HepG2 (cell line): ENCODE results near the gene FLOT2. TPM values are rescaled to one million over a fixed set of nuclear protein-coding genes. Genes with fewer than 3 reads are reported as not detected.

ENCODE experiments used
- ATAC-seq: fragments of 200-7000 bp; cut with Tn5 transposase; 3 replicates; pipeline ENCODE4 v1.9.1; 2020; ENCODE audit warnings: mild to moderate bottlenecking, moderate library complexity
- BruUV-seq: library from RNA; stranded (reverse); fragments of 400-500 nt; replicated peaks from 2 replicates; lab custom pipeline; 2021; lab: Mats Ljungman, UMichigan
- CTCF ChIA-PET: fragments of 300-600 bp; formaldehyde crosslinking; extraction: SDS; loops from one replicate; lab custom pipeline; 2021; ENCODE audit warnings: low total read pairs, inconsistent platforms, low intra/inter-chr PET ratio; lab: Yijun Ruan, JAX
- POLR2A ChIA-PET: fragments of 350-600 bp; sonication (Branson Sonifier 250); formaldehyde crosslinking; loops from one replicate; lab custom pipeline; 2020; ENCODE audit warnings: antibody characterized with exemption, inconsistent platforms; lab: Yijun Ruan, JAX
- DNase-seq: peaks from one replicate; pipeline ENCODE4 v3.0.0-alpha.2; 2015; ENCODE audit warnings: low spot score
- FAIRE-seq: peaks from 3 replicates; lab custom pipeline; 2011; peaks lifted over from hg19 to GRCh38; lab: Jason Lieb, UNC
- H2AFZ ChIP-seq: one replicate; pipeline ENCODE4 v1.6.1; 2011; ENCODE audit warnings: low read length, inconsistent platforms
- H3K27ac ChIP-seq: fragments of 300-600 bp; 3 replicates; pipeline ENCODE4 v1.8.0; 2011; ENCODE audit warnings: mixed run types, mild to moderate bottlenecking, mixed read lengths, low read length, inconsistent platforms; ENCODE audit not compliant: insufficient read depth; ENCODE audit errors: extremely low read length
- H3K27me3 ChIP-seq, 2 experiments: fragments of 200-600 bp in 1 of 2; 2 replicates in 1 of 2; 3 replicates in 1 of 2; pipeline versions ENCODE4 v1.6.0 to v1.8.0; 2011; ENCODE audit warnings: low read length in 2 of 2, mild to moderate bottlenecking in 2 of 2, moderate library complexity in 2 of 2, inconsistent platforms in 1 of 2; ENCODE audit not compliant: insufficient read depth in 2 of 2, control insufficient read depth in 1 of 2
- H3K36me3 ChIP-seq, 2 experiments: fragments of 200-600 bp in 1 of 2; replicated peaks in 1 of 2; 2 replicates in 1 of 2; 3 replicates in 1 of 2; pipeline versions ENCODE4 v1.5.1 to v1.8.0; 2011; ENCODE audit warnings: low read length in 2 of 2, inconsistent platforms in 1 of 2; ENCODE audit not compliant: insufficient read depth in 2 of 2, control insufficient read depth in 1 of 2
- H3K4me1 ChIP-seq: 2 replicates; pipeline ENCODE4 v1.5.1; 2012; ENCODE audit warnings: low read length, inconsistent platforms; ENCODE audit not compliant: insufficient read depth
- H3K4me2 ChIP-seq: 2 replicates; pipeline ENCODE4 v1.6.0; 2011; ENCODE audit warnings: low read depth, low read length, inconsistent platforms
- H3K4me3 ChIP-seq, 3 experiments: fragments of 200-600 bp in 1 of 3; sonication (generic), shearing (Covaris generic) in 1 of 3; replicated peaks in 1 of 3; 2 replicates each; pipeline ENCODE4 v1.5.1; 2011 to 2016; ENCODE audit warnings: low read length in 3 of 3, inconsistent platforms in 2 of 3, low read depth in 2 of 3, mild to moderate bottlenecking in 2 of 3, control low read depth in 1 of 3, mixed read lengths in 1 of 3; ENCODE audit not compliant: insufficient read depth in 1 of 3
- H3K79me2 ChIP-seq: one replicate; pipeline ENCODE4 v1.6.1; 2011; ENCODE audit warnings: low read length, inconsistent platforms; ENCODE audit not compliant: insufficient read depth
- H3K9ac ChIP-seq: 2 replicates; pipeline ENCODE4 v1.6.0; 2011; ENCODE audit warnings: mild to moderate bottlenecking, low read depth, low read length, inconsistent platforms; ENCODE audit not compliant: insufficient read depth
- H3K9me3 ChIP-seq: 2 replicates; pipeline ENCODE4 v1.5.1; 2012; ENCODE audit warnings: mild to moderate bottlenecking, low read length
- H4K20me1 ChIP-seq: 2 replicates; pipeline ENCODE4 v1.6.0; 2011; ENCODE audit warnings: inconsistent platforms, mild to moderate bottlenecking, low read length, moderate library complexity; ENCODE audit not compliant: insufficient read depth
- CHD2 ChIP-seq: IDR thresholded peaks from 2 replicates; pipeline ENCODE4 v1.6.1; 2011; ENCODE audit warnings: low read depth, low read length, improper control_type of control experiment
- DNMT3B ChIP-seq: conservative IDR thresholded peaks from 2 replicates; pipeline ENCODE4 v1.6.1; 2016; ENCODE audit warnings: missing biosample characterization, control low read depth
- FOXP1 ChIP-seq, 2 experiments: fragments of 450-650 bp in 1 of 2; IDR thresholded peaks; 2 replicates each; pipeline ENCODE4 v1.6.1; 2017 to 2018; ENCODE audit warnings: antibody characterized with exemption in 1 of 2
- GTF3A ChIP-seq: sonication (generic); formaldehyde crosslinking; conservative IDR thresholded peaks from 2 replicates; pipeline ENCODE4 v1.4.0; 2020; ENCODE audit warnings: mild to moderate bottlenecking, missing genetic modification reagents
- SAP130 ChIP-seq: IDR thresholded peaks from 2 replicates; pipeline ENCODE4 v1.6.1; 2016; ENCODE audit warnings: low read depth
- TFDP2 ChIP-seq: sonication (generic); formaldehyde crosslinking; IDR thresholded peaks from 2 replicates; pipeline ENCODE4 v1.4.0; 2020; ENCODE audit warnings: missing genetic modification reagents
- XRCC5 ChIP-seq: fragments of 200-400 bp; formaldehyde crosslinking; optimal IDR thresholded peaks from 2 replicates; pipeline ENCODE3; 2017; ENCODE audit warnings: mild to moderate bottlenecking, low read length
- ZNF143 ChIP-seq: sonication (generic); formaldehyde crosslinking; IDR thresholded peaks from 2 replicates; pipeline ENCODE4 v1.4.0; 2020; ENCODE audit warnings: missing genetic modification reagents
- ZNF207 ChIP-seq: fragments of 450-650 bp; IDR thresholded peaks from 2 replicates; pipeline ENCODE4 v1.6.1; 2016; ENCODE audit warnings: antibody characterized with exemption, borderline replicate concordance
- ZNF224 ChIP-seq: sonication (generic); formaldehyde crosslinking; IDR thresholded peaks from 2 replicates; pipeline ENCODE4 v1.5.0; 2020; ENCODE audit warnings: mild to moderate bottlenecking, missing genetic modification reagents
- ZNF260 ChIP-seq: sonication (generic); formaldehyde crosslinking; IDR thresholded peaks from 2 replicates; pipeline ENCODE4 v1.4.0; 2020; ENCODE audit warnings: missing genetic modification reagents, low read depth, mild to moderate bottlenecking, borderline replicate concordance
- ZNF652 ChIP-seq: IDR thresholded peaks from 2 replicates; pipeline ENCODE4 v1.6.1; 2016; ENCODE audit warnings: low read depth, borderline replicate concordance
- ZNF737 ChIP-seq: sonication (generic); formaldehyde crosslinking; IDR thresholded peaks from 2 replicates; pipeline ENCODE4 v1.5.0; 2020; ENCODE audit warnings: missing genetic modification reagents, mild to moderate bottlenecking, borderline replicate concordance
- ZNF740 ChIP-seq: sonication (generic); formaldehyde crosslinking; IDR thresholded peaks from 2 replicates; pipeline ENCODE4 v1.4.0; 2020; ENCODE audit warnings: missing genetic modification reagents
- ZSCAN31 ChIP-seq: sonication (generic); formaldehyde crosslinking; IDR thresholded peaks from 2 replicates; pipeline ENCODE4 v1.5.0; 2020; ENCODE audit warnings: low read depth, mild to moderate bottlenecking, missing genetic modification reagents
- WGBS: methylation state at CpG from one replicate; pipeline ENCODE4 v1.1.6; 2017; ENCODE audit warnings: low lambda C conversion rate; 5-methylcytosine and 5-hydroxymethylcytosine counted together
- in situ Hi-C: cut with HindIII; loops from 2 replicates; pipeline ENCODE4 v1.10.0; 2017; ENCODE audit warnings: low pct_unique_long_range_greater_than_20kb; ENCODE audit not compliant: extremely low pct_ligation_motif_present
- intact Hi-C: fragments of 100-400 bp; cut with micrococcal nuclease; formaldehyde crosslinking; loops from one replicate; pipeline ENCODE4 v1.10.0; 2022; ENCODE audit not compliant: unreplicated experiment
- polyA plus RNA-seq, 8 experiments: library from polyadenylated mRNA; depleted of rRNA in 3 of 8; stranded (reverse) in 7 of 8; unstranded in 1 of 8; fragments of >200 nt; fragmentation: Illumina TruSeq in 4 of 8; extraction: Trizol in 4 of 8; gene quantifications; 2 replicates each; pipeline versions ENCODE4 v1.2.1 to v1.2.3, GENCODE V29; 2011 to 2016; ENCODE audit warnings: low read depth in 4 of 8, missing spikeins in 1 of 8, mixed read lengths in 1 of 8; ENCODE audit not compliant: insufficient read depth in 1 of 8
- total RNA-seq, 5 experiments: library from RNA; depleted of rRNA; stranded (reverse); fragments of >200 nt; fragmentation: Illumina TruSeq; extraction: Trizol; gene quantifications; 2 replicates each; pipeline ENCODE4 v1.2.3, GENCODE V29; 2016; ENCODE audit warnings: low read depth in 1 of 5

FLOT2 gene
- total and polyA plus RNA-seq, 2 of the 13 experiments (the other 11 are each of a cell fraction or from before 2014, with no cell fraction given), result 54.3 to 54.5 TPM

- DNase-seq (no peak), ATAC-seq (peak; percentile 70), FAIRE-seq (no peak)
- Histone ChIP-seq H3K4me3 (no peak overlapping the region), H3K4me1 (peaks cover 19% of the 10 kb centered on the region), H3K27me3 (peaks cover 0 to 1% of the 10 kb centered on the region in 2 experiments; a peak in 1 of 5 replicates), H3K4me2 (peak overlapping the region; percentile 59), H3K9me3 (no peaks in the 10 kb centered on the region), H3K9ac (no peak overlapping the region), H3K36me3 (no peaks in the 10 kb centered on the region), H2AFZ (peak overlapping the region; percentile 90), H3K79me2 (no peaks in the 10 kb centered on the region), H4K20me1 (no peaks in the 10 kb centered on the region), H3K27ac (no peak overlapping the region)
- intact Hi-C loops, result no loop called here
- TF ChIP-seq ZNF260 (CRISPR knock-in tag) (no peak), XRCC5 (no peak), ZNF652 (no peak), ZNF737 (no peak), DNMT3B (CRISPR knock-in tag) (no peak), GTF3A (CRISPR knock-in tag) (no peak), ZNF224 (CRISPR knock-in tag) (no peak)
- POLR2A ChIA-PET, result interaction anchor here (0.6 kb wide), 1 partner anchor 837 kb away, joined by 4 read pairs; no protein-coding TSS in a partner anchor
- no TSS peak for BruUV-seq
- WGBS, result 37% methylated on average over 6 of the region's 6 CpGs
- in situ Hi-C loops, result no loop called here
- CTCF ChIA-PET, result no interaction called here
Observed at GRCh38 chr17:28871056-28871579, 26.4 kb downstream of the FLOT2 start.

- no peak overlapping the region for H3K4me3 ChIP-seq
- no peak overlapping the region for H3K4me2 ChIP-seq
- no peaks in the 10 kb centered on the region for H3K79me2 ChIP-seq
- no peak overlapping the region for H3K9ac ChIP-seq
- in situ Hi-C loops, result no loop called here
- no peak overlapping the region for H3K27ac ChIP-seq
- H4K20me1 ChIP-seq, result no peaks in the 10 kb centered on the region
- ATAC-seq, result no peak
- H3K27me3 ChIP-seq, result no peaks in the 10 kb centered on the region
- 79% methylated on average over 7 of the region's 7 CpGs for WGBS
- H3K4me1 ChIP-seq, result peaks cover 33% of the 10 kb centered on the region
- intact Hi-C loops, result no loop called here
- H3K36me3 ChIP-seq, result no peaks in the 10 kb centered on the region
- H2AFZ ChIP-seq, result peak overlapping the region; percentile 19
- ChIA-PET POLR2A (no interaction called here), CTCF (no interaction called here)
- no peaks in the 10 kb centered on the region for H3K9me3 ChIP-seq
- FAIRE-seq, result no peak
- BruUV-seq, result no TSS peak
- no peak for DNase-seq
- no peak for TF ChIP-seq SAP130 (CRISPR knock-in tag)
- TF ChIP-seq FOXP1 (IDR thresholded peaks at IDR 0.05), result no peak
- TF ChIP-seq FOXP1 (CRISPR knock-in tag; IDR thresholded peaks at IDR 0.05), result no peak
- TF ChIP-seq ZNF143, result no peak
- no peak for TF ChIP-seq ZNF207
- no peak for TF ChIP-seq TFDP2
- no peak for TF ChIP-seq ZNF740 (CRISPR knock-in tag)
- no peak for TF ChIP-seq CHD2
- TF ChIP-seq ZSCAN31 (CRISPR knock-in tag), result no peak
Observed at GRCh38 chr17:28867276-28867675, 30.3 kb downstream of the FLOT2 start.
